Hepatocyte (in vitro differentiated cells): Measurements from ENCODE around the gene AGTR2. TPM values are rescaled to one million over a fixed set of nuclear protein-coding genes. Genes with fewer than 3 reads are reported as not detected.
"Not testable (repeated sequence)": the region's sequence is repeated elsewhere in the genome, so short reads cannot be mapped to it uniquely, and the experiment has no call there.

ENCODE experiments used
- DNase-seq: peaks from one replicate; pipeline ENCODE4 v3.0.0-alpha.2; 2016; ENCODE audit warnings: low spot score
- H2AFZ ChIP-seq: fragments of 200-600 bp; sonication (generic); 2 replicates; pipeline ENCODE4 v1.6.0; 2016; ENCODE audit warnings: antibody characterized with exemption, mild to moderate bottlenecking
- H3K27ac ChIP-seq: fragments of 200-600 bp; sonication (generic); 2 replicates; pipeline ENCODE4 v1.5.1; 2016; ENCODE audit warnings: mild to moderate bottlenecking
- H3K27me3 ChIP-seq: fragments of 200-600 bp; sonication (generic); 2 replicates; pipeline ENCODE4 v1.6.1; 2016
- H3K36me3 ChIP-seq: fragments of 200-600 bp; sonication (generic); replicated peaks from 2 replicates; pipeline ENCODE4 v1.5.1; 2016; ENCODE audit warnings: low read depth; ENCODE audit not compliant: insufficient read depth
- H3K4me1 ChIP-seq: fragments of 200-600 bp; sonication (generic); 2 replicates; pipeline ENCODE4 v1.5.1; 2016; ENCODE audit warnings: mild to moderate bottlenecking, moderate library complexity; ENCODE audit not compliant: insufficient read depth
- H3K4me2 ChIP-seq: fragments of 200-600 bp; sonication (generic); 2 replicates; pipeline ENCODE4 v1.6.0; 2016
- H3K4me3 ChIP-seq: fragments of 200-600 bp; sonication (generic); 2 replicates; pipeline ENCODE4 v1.5.1; 2016; ENCODE audit warnings: mild to moderate bottlenecking
- H3K79me2 ChIP-seq: fragments of 200-600 bp; sonication (generic); 2 replicates; pipeline ENCODE4 v1.6.0; 2017; ENCODE audit warnings: mild to moderate bottlenecking
- H3K9me2 ChIP-seq: fragments of 200-600 bp; sonication (generic); replicated peaks from 2 replicates; pipeline ENCODE4 v1.6.0; 2017; ENCODE audit warnings: mild to moderate bottlenecking; ENCODE audit not compliant: insufficient read depth
- H3K9me3 ChIP-seq: fragments of 200-600 bp; sonication (generic); 2 replicates; pipeline ENCODE4 v1.5.1; 2016; ENCODE audit warnings: low read depth, mild to moderate bottlenecking
- H4K20me1 ChIP-seq: fragments of 200-600 bp; sonication (generic); 2 replicates; pipeline ENCODE4 v1.6.0; 2016; ENCODE audit warnings: mild to moderate bottlenecking; ENCODE audit not compliant: insufficient read depth, poor library complexity, severe bottlenecking
- CTCF ChIP-seq: fragments of 200-600 bp; sonication (generic); IDR thresholded peaks from 2 replicates; pipeline ENCODE4 v1.5.1; 2016; ENCODE audit warnings: antibody characterized with exemption, mild to moderate bottlenecking; ENCODE audit not compliant: poor library complexity
- EZH2 ChIP-seq: fragments of 200-600 bp; sonication (generic); IDR thresholded peaks from 2 replicates; pipeline ENCODE4 v1.6.1; 2016; ENCODE audit warnings: antibody characterized with exemption, mild to moderate bottlenecking, borderline replicate concordance
- EZH2phosphoT487 ChIP-seq: fragments of 200-600 bp; sonication (generic); IDR thresholded peaks from one replicate; pipeline ENCODE4 v1.6.1; 2018; ENCODE audit warnings: antibody characterized with exemption, mild to moderate bottlenecking, low read depth, moderate library complexity; ENCODE audit not compliant: unreplicated experiment, severe bottlenecking
- WGBS: methylation state at CpG from one replicate; pipeline ENCODE4 v1.1.6; 2016; ENCODE audit warnings: low lambda C conversion rate; ENCODE audit errors: missing lambda C conversion rate; 5-methylcytosine and 5-hydroxymethylcytosine counted together
- polyA plus RNA-seq: library from polyadenylated mRNA; unstranded; fragments of >200 nt; fragmentation: Nextera tagmentation; extraction: Ambion mirVana; gene quantifications from 2 replicates; pipeline ENCODE4 v1.2.1, GENCODE V29; 2016
- total RNA-seq: library from RNA; depleted of rRNA; stranded (reverse); fragments of >200 nt; gene quantifications from 2 replicates; pipeline ENCODE4 v1.2.3, GENCODE V29; 2014

Gene AGTR2
- total and polyA plus RNA-seq, 2 experiments from 2014 or later = 0.23 TPM; not detected in 1

DNA sequence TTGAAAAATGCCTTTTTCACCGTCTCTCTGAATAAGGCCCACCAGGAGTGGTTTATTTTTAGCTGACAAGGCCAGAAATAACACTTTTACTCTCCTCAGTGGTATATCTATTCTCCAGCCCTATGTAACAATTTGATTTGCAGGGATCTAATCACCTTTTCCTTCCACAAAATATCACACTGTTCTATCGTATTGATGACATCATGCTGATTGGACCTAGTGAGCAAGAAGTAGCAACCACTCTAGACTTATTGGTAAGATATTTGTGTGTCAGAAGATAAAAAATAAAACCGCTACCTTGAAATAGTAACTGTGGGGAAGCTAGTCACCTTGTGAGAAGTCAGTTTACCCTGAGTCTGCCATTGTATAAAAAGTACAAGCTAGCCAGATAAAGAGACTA lies 27.7 kb downstream of the AGTR2 start:
- no peaks in the 10 kb centered on the region for H4K20me1 ChIP-seq
- no peaks in the 10 kb centered on the region for H3K4me1 ChIP-seq
- TF ChIP-seq CTCF (no peak), EZH2 (no peak), EZH2phosphoT487 (no peak)
- no peaks in the 10 kb centered on the region for H3K27me3 ChIP-seq
- no peak overlapping the region for H3K4me3 ChIP-seq
- 60% methylated on average over 3 of the region's 3 CpGs for WGBS
- no peak overlapping the region for H2AFZ ChIP-seq
- no peak overlapping the region for H3K4me2 ChIP-seq
- H3K27ac ChIP-seq = no peak overlapping the region
- DNase-seq = no peak
- H3K79me2 ChIP-seq = no peaks in the 10 kb centered on the region
- no peaks in the 10 kb centered on the region for H3K36me3 ChIP-seq
- no peaks in the 10 kb centered on the region for H3K9me3 ChIP-seq
- no peaks in the 10 kb centered on the region for H3K9me2 ChIP-seq

- no peak for TF ChIP-seq EZH2phosphoT487
- no peak for TF ChIP-seq CTCF
- TF ChIP-seq EZH2 = no peak
- Histone ChIP-seq H3K9me2 (no peaks in the 10 kb centered on the region), H2AFZ (no peak overlapping the region), H3K36me3 (no peaks in the 10 kb centered on the region), H3K4me3 (no peak overlapping the region), H3K9me3 (no peaks in the 10 kb centered on the region), H3K4me1 (no peaks in the 10 kb centered on the region), H3K79me2 (no peaks in the 10 kb centered on the region), H3K27ac (no peak overlapping the region), H3K4me2 (no peak overlapping the region), H4K20me1 (no peaks in the 10 kb centered on the region), H3K27me3 (no peaks in the 10 kb centered on the region)
- WGBS = 54% methylated on average over 3 of the region's 3 CpGs
- no peak for DNase-seq
Observed at GRCh38 chrX:116198810-116199209, 28.3 kb downstream of the AGTR2 start.

DNA sequence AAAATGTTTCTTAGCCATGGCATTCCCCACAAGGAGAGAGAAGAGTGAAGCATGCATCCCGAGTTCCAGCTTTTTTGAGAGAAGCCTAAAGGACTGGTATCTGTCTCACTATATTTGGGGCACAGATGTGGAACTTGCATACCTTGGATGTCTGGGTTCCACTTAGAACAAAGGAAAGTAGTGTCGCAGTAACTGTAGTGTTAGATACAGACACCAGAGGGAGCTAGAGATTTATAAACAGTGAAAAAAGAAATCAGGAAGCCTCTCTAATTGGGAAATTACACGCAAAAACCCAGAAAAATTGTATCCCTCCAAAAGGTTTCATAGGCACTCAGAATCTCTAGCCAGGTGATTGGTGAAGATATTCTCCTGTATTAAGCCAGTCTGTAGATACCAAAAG lies 34.4 kb downstream of the AGTR2 start:
- no peaks in the 10 kb centered on the region for H3K27me3 ChIP-seq
- no peak overlapping the region for H3K4me2 ChIP-seq
- TF ChIP-seq EZH2phosphoT487 (no peak), CTCF (peak; percentile 69), EZH2 (no peak)

DNA sequence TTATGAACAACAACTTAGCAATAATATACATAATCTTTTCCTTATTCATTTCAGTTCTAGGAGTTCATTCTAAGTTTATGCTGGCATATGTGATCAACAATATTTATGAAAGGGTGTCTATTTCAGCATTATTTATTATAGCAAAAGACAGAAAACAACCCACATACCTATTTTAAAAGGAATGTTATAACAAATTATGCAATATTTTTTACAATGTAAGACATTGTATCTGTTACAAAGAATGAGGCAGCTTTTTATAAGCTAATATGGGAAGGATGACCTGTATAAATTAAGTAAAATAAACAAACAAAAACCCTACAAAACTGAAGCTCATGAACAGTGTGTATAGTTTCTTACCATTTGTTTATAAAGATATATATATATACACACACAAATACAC lies 42.7 kb downstream of the AGTR2 start:
- no peaks in the 10 kb centered on the region for H3K9me3 ChIP-seq
- H3K4me2 ChIP-seq = no peak overlapping the region
- no peak for DNase-seq
- no peak overlapping the region for H3K4me3 ChIP-seq
- H2AFZ ChIP-seq = no peak overlapping the region
- H3K36me3 ChIP-seq = no peaks in the 10 kb centered on the region
- no peaks in the 10 kb centered on the region for H3K9me2 ChIP-seq
- H3K27ac ChIP-seq = no peak overlapping the region
- no peaks in the 10 kb centered on the region for H3K4me1 ChIP-seq
- no peak for TF ChIP-seq EZH2
- no peak for TF ChIP-seq EZH2phosphoT487
- TF ChIP-seq CTCF = no peak
- no peaks in the 10 kb centered on the region for H4K20me1 ChIP-seq
- no peaks in the 10 kb centered on the region for H3K79me2 ChIP-seq
- no peaks in the 10 kb centered on the region for H3K27me3 ChIP-seq

More for the DNA sequence above, 34.4 kb downstream of the AGTR2 start:
- 30% methylated on average over 3 of the region's 3 CpGs for WGBS
- no peaks in the 10 kb centered on the region for H3K9me2 ChIP-seq
- no peak overlapping the region for H3K27ac ChIP-seq
- no peaks in the 10 kb centered on the region for H3K36me3 ChIP-seq
- H3K9me3 ChIP-seq = no peaks in the 10 kb centered on the region
- DNase-seq = peak; percentile 17
- H3K4me3 ChIP-seq = no peak overlapping the region
- no peaks in the 10 kb centered on the region for H4K20me1 ChIP-seq
- H3K79me2 ChIP-seq = no peaks in the 10 kb centered on the region
- no peaks in the 10 kb centered on the region for H3K4me1 ChIP-seq
- no peak overlapping the region for H2AFZ ChIP-seq

DNA sequence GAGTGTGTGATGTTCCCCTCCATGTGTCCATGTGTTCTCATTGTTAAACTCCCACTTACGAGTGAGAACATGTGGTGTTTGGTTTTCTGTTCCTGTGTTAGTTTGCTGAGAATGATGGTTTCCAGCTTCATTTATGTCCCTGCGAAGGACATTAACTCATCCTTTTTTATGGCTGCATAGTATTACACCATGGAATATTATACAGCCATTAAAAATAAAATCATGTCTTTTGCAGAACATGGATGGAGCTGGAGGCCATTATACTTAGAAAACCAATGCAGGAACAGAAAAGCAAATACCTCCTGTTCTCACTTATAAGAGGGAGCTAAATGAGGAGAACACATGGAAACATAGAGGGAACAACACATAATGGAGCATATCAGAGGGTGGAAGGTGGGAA lies 46.5 kb downstream of the AGTR2 start:
- H3K36me3 ChIP-seq, H3K4me2 ChIP-seq, DNase-seq, H3K27me3 ChIP-seq, H3K4me1 ChIP-seq, H3K27ac ChIP-seq, H4K20me1 ChIP-seq, H3K4me3 ChIP-seq, H3K79me2 ChIP-seq, H3K9me2 ChIP-seq, H3K9me3 ChIP-seq, H2AFZ ChIP-seq: not testable (repeated sequence)
- WGBS = 84% methylated on average over 2 of the region's 2 CpGs
